Right forelimb (tissue), 1 donor: ENCODE results near the gene CCNY.

Source experiments
- DNase-seq: peaks from one replicate; pipeline ENCODE4 v3.0.0-alpha.2; 2018

Gene CCNY

DNA sequence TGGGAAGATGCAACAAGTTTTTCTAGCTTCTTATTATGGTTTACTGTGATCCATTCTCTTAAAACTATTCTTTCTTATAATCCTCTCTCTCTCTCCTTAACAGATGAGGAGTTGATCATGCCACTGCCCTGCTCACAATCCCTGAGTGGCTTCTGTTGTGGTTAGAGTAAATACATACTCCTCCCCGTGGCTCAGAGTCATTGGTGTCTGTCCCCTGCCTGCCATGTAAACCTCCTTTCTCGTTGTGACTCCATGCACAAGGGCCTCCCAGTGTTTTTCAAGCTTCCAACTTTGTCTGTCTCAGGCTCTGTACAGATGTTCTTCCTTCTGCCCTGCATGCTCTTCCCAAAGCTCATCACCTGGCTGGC lies 20.4 kb downstream of the CCNY start:
- no peak for DNase-seq

DNA sequence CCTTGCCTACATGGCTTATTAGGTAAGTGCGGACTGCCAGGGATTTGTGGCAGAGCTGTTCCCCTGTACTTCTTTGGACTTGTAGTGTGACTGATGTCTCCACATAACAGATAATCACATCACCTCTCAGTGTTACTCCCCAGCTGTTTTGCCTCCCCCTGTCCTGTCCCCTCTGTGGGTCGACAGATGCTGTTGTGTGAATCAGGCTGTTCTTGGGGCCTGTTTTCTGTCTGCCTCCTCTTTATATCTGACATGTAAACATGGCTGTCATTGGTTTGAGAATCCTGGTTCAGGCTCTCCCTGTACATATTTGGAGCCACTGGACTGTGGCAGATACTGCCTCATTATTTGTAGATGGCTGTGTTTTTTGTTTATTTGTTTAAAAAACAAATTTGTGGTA lies 22.7 kb downstream of the CCNY start:
- DNase-seq: no peak

GRCh38 chr10:35359873-35360272 lies 23.6 kb downstream of the CCNY start:
- no peak for DNase-seq

DNA sequence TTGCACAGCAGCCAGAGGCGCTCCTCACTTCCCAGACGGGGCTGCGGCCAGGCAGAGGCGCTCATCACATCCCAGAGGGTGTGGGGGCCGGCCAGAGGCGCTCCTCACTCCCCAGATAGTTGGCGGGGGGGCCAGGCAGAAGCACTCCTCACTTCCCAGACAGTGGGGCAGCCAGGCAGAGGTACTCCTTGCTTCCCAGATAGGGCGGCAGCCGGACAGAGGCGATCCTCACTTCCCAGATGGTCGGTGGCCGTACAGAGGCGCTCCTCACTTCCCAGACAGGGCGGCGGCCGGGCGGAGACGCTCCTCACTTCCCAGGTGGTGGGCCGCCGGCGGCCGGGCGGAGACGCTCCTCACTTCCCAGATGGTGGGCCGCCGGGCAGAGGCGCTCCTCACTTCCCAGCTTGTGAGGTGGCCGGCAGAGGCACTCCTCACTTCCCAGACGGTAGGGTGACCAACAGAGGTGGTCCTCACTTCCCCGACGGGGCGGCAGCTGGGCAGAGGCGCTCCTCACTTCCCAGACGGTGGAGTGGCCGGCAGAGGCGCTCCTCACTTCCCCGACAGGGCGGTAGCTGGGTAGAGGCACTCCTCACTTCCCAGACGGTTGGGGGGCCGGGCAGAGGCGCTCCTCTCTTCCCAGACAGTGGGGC lies 26.5 kb downstream of the CCNY start:
- DNase-seq: no peak

GRCh38 chr10:35363587-35363986 lies 27.3 kb downstream of the CCNY start:
- no peak for DNase-seq

DNA sequence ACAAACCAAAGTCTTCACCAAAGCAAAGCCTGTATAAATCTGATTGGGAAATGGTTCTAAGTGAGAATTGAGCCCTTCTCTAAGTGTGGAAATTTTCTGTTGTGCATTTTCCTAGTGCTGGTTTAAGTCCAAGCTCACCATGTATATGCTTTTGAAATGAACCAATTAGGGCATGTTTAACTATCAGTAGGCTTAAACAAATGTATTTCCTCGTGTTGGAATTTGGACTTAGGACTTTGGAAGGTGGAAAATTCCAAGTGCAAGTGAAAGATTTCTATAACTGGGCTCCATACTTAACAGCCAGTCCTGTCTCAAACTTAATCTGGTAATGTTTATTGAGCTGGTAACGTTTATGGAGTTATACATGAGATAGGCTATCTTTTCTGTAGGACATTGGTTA lies 28.5 kb downstream of the CCNY start:
- DNase-seq: no peak

DNA sequence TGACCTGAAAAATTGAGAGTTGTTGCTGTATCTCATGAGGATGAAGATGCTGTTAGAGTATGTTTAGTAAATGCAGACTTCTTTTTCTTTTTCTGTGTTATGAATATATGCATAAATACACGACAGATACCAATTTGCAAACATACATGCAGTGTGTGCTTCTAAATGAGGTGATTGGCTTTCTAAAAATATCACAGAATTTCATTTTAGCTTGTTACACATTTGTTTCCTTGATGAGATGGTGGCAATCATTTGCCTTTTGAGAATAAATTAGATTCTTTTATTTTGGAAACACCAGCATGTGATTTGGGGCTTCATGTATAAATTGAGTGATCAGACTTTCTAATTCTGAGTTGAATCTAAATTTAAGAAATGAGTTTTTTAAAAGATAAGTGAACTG lies 29.7 kb downstream of the CCNY start:
- no peak for DNase-seq

DNA sequence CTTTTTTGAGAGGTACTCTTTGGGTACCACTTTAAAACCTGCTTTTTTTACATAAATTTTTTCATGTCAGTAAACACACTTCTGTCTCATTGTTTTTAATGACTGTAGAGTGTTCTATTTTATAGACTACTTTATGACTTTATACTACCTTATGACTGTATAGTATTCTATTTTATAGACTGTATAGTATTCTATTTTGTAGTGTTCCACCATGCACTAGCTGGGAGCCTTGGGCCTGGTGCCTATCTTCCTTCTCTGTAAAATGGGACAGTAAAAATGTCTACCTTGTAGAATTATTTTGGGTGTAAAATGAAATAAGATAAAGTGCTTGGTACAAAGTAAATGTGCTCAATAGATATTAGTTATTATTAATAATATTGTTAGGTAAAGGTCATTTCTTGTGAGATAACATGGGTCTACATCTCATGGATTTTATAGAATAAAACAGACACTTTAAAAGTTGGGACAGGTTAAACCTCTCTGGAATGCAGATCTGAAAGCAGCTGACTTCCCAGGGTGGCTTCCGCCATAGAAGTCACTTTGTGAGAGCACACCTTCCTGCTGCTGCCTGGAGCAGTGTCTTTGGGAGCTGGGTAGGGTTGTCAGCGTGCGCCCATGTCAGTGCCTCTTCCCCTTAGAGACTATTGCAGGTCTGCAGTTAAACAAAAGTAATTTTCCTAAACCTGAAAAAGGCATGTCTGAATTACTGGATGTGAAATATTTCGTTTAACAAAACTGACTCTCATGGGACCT lies 31.0 kb downstream of the CCNY start:
- DNase-seq: no peak

- DNase-seq: no peak
Measured at GRCh38 chr10:35367982-35368381, 31.7 kb downstream of the CCNY start.

GRCh38 chr10:35368485-35369048 lies 32.3 kb downstream of the CCNY start:
- no peak for DNase-seq

DNA sequence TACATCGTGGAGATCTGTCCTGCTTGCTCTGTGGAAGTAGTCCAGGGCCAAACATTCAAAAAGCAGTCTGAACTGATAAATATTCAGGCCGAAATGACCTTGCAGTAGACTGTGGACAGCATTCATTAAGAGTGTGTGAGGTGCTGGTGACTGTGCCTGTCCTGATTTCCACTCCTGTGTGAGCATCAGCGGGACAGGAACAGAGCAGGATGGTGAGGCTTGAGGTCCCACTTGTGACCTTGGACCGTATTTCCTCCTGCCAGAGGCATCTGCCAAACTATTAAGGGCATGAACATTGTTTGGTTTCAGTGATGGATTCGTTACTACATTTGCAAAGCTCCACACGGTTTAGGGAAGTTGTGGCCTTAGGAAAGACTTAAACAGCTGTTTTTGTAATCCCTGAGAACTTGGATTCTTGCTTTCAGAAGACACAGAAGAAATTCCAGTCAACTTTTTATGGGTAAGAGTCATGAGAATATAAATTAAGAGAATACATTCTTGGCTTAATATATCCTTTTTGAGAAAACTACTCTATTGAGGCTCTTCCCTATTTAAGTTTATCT lies 32.8 kb downstream of the CCNY start:
- no peak for DNase-seq

DNA sequence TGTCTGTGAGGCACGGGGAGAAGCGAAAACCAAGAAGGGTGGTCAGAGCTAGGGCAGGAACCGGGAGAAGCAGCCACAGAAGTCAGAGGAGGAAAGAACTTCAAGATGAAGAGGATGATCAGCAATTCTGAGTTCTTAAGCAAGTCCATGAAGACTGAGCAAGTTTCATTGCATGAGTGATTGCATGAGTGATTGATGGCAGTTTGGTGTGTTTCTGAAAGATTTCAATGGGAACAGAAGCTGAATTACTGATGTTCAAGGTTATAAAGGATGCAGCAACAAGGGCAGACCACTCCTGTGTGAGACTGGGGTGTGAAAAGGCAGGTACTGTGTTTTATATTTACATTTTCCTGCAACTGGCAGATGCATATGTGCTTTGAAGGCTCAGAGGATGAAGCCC lies 35.4 kb downstream of the CCNY start:
- DNase-seq: no peak

GRCh38 chr10:35372329-35372728 lies 36.0 kb downstream of the CCNY start:
- DNase-seq: no peak

- DNase-seq: no peak
Measured at GRCh38 chr10:35375091-35375765, 38.9 kb downstream of the CCNY start.

- DNase-seq: no peak
Measured at GRCh38 chr10:35377050-35377728, 40.9 kb downstream of the CCNY start.

- DNase-seq: no peak
Measured at GRCh38 chr10:35378541-35379210, 42.4 kb downstream of the CCNY start.

DNA sequence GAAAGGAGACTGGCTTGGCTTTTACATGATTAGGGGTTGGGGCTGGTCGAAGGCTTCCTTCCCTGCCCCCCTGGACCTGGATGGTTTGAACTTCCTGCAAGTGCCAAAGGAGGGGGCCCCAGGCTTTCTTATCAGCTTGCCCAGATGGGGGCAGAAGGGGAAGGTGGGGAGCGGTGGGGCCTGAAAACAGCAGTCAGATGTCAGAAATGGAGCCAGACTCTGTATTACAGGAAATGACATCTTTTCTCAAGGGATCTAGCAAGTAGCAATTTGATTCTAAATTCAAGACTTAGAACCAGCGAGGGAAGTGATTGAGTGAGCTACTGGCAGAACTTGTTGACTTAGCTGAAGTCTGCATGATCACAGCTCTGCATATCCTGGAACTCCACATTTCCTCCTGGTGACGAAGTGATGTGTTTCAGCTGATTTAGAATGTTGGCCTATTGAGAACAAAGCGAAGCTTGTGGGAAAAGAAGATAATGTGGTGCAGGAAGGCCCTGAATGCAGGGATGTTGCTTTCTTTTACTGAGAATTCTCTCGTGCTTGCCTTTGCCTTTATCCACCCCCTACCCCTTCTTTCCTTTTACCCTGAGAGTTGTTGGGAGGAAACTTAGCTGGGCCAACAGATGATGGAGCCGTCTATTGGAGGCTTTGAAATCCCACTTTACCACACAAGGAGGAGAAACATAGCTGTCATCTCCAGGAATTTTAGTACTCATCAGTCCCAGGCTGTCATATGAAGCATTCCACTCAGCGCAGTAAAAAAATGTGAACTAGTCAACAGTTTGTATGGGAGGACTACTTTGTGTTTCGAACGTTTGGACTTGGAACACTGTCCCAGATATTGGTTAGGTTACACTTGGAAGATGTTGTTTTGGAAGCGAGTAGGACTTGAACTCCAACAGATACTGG lies 43.2 kb downstream of the CCNY start:
- no peak for DNase-seq

DNA sequence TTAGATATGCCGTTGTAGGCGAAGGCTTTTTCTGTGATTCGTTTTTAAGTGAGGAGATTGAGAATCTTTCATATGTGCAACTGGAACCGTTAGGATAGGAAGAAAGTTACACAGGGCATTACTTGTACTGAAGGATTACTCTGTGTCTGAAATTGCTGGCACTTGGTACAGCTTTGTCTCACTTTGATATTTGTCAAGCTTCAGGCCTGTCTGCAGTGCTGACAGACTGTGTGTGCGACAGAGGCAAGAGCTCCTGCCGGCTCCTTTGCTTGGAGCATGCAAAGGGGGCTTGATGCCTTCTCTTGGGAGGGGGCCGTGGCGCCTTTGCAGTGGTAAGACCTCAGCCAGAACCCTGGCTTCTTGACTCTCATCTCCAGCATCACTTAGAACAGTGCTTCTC lies 45.8 kb downstream of the CCNY start:
- DNase-seq: no peak

- DNase-seq: no peak
Measured at GRCh38 chr10:35384265-35384868, 48.1 kb downstream of the CCNY start.

GRCh38 chr10:35386594-35387174 lies 50.4 kb downstream of the CCNY start:
- DNase-seq: no peak
